Fibroblast of mammary gland (primary cell): ENCODE data around the gene BEND7.

Experiments
- DNase-seq: peaks from one replicate; pipeline ENCODE4 v3.0.0-alpha.2; 2010; ENCODE audit warnings: low read depth
- H3K4me3 ChIP-seq: 2 replicates; pipeline ENCODE4 v1.5.1; 2011; ENCODE audit warnings: low read depth, mild to moderate bottlenecking, low read length, moderate library complexity; ENCODE audit not compliant: control insufficient read depth
- TF ChIP-seq, protein P1 (sequence below): conservative IDR thresholded peaks from 2 replicates; pipeline ENCODE4 v1.5.1; 2011; ENCODE audit warnings: low read depth, low read length, inconsistent platforms; ENCODE audit not compliant: control insufficient read depth, insufficient read depth

The BEND7 gene

DNA sequence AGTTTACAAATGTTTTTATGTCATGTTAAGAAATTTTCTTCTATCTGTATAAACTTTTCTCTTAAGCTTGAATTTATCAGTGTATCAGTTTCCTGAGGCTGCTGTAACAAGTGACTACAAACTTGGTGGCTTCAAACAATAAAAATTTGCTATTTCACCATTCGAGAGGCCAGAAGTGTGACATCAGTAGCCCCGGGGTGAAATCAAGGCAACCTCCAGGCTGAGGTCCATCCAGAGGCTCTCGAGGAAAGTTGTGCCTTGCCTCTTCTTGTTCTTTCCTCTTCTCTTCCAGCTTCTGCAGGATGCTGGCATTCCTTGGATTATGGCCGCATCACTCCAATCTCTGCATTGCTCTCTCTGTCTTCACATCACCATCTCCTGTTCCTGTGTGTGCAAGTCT, 6.5 kb upstream of the BEND7 start:
- H3K4me3 ChIP-seq: no peak overlapping the region
- TF ChIP-seq, protein P1, sequence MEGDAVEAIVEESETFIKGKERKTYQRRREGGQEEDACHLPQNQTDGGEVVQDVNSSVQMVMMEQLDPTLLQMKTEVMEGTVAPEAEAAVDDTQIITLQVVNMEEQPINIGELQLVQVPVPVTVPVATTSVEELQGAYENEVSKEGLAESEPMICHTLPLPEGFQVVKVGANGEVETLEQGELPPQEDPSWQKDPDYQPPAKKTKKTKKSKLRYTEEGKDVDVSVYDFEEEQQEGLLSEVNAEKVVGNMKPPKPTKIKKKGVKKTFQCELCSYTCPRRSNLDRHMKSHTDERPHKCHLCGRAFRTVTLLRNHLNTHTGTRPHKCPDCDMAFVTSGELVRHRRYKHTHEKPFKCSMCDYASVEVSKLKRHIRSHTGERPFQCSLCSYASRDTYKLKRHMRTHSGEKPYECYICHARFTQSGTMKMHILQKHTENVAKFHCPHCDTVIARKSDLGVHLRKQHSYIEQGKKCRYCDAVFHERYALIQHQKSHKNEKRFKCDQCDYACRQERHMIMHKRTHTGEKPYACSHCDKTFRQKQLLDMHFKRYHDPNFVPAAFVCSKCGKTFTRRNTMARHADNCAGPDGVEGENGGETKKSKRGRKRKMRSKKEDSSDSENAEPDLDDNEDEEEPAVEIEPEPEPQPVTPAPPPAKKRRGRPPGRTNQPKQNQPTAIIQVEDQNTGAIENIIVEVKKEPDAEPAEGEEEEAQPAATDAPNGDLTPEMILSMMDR: no peak

DNA sequence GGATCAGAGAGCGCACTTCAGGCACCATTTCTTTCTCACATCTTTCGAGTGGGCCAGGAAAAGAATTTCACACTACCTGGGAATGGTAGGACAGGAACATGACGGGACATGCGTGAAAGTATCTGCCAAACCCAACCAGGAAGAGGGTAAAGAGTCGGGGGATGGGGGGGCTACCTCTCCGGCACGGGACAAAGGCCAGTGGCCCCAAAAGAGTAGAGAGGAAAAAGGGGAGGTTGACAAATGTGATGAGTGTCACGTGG, 830 bp upstream of the BEND7 start:
- H3K4me3 ChIP-seq: no peak overlapping the region
- DNase-seq: no peak
- TF ChIP-seq, protein P1: no peak

More for the DNA sequence above, 6.5 kb upstream of the BEND7 start:
- DNase-seq: no peak

DNA sequence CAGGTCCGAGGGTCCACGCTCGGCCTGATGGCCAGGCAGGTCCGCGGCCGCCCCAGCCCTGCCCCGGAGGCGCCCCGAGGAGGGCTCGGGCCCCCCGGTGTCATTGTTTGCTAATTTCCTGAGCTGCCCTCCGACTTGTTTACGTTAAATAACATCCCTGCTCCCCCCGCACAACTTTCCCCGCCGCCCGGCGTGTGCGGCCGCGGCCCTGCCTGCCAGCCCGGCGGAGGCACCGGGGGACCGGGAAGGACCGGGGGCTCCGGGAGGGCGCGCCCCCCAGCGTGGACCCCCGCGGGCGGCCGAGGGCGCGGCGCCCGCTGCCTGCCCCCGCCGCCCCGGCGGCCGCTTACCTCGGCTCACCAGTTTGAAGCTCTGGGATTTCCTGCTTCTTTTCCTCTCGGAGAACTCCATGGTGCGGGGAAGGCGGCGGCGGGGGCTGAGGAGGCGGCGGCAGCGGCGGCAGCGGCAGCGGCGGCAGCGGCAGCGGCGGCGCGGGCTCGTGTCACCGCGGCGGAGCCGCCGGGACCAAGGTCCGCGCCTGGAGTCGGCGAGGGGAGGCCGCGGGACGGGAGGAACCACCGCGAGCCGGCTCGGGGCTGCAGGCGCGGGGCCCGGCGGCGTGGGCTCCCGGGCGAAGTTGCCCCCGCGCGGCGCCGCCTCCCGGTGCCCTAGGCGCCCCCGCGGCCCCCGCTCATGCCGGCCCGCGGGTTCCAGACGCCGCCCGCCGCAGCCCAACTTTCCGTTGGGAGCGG, 515 bp downstream of the BEND7 start:
- H3K4me3 ChIP-seq: peak overlapping the region; percentile 37
- TF ChIP-seq, protein P1: no peak
- DNase-seq: no peak

DNA sequence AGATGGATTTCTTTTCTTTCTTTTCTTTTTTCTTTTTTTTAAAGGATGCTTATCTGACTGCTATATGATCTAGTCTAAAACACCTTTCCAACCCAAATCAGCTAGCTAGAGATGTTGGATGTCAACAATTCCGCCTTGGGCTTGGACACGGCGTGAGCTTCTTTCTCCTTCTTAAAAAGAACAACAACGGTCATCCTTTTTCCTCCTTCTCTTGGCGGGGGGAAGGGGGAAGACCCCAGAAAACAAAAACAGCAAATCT, 1.0 kb downstream of the BEND7 start:
- DNase-seq: no peak
- TF ChIP-seq, protein P1: no peak
- peak overlapping the region; percentile 37 for H3K4me3 ChIP-seq

DNA sequence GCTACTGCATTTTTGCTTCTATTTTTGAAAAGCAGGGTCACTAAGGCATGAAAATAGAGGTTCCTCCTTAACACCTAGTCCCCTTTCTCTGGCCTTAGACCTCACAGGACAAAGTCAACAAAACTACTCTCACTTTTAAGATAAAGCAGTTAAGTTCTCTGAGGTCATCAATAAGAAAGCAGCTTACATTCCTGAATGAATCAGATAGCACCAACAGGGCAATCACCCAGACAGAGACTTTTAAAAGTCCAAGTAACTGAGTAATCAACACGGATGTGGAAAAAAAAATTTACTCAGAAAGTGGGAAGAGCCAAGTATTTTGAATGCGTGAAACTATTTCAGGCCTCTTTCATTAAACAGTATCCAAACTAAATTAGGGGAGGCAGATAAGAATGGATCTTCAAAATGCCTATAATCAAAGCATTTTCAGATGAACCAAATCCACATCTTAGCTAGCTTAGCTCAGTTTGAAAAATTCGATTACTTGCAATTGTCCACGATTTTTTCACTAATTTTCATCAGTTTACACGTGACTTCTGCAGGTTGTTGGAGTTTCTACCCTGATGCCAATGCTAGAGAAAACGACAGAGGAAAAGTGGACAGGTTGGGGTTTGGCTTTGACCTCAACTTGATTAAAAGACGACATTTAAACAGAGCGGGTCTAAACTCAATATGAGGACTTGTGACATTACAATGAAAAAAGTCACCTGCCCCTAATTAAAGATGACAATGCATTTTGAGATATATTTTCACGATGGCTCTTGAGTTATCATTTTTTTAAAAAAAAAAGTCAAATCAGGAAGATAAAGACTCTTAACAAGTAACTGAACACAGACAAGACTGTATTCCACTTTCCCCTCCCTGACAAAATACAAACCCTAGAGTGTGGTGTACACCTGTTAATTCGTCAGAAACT, 1.6 kb downstream of the BEND7 start:
- H3K4me3 ChIP-seq: peak overlapping the region; percentile 37
- TF ChIP-seq, protein P1: no peak
- DNase-seq: peak; percentile 60

DNA sequence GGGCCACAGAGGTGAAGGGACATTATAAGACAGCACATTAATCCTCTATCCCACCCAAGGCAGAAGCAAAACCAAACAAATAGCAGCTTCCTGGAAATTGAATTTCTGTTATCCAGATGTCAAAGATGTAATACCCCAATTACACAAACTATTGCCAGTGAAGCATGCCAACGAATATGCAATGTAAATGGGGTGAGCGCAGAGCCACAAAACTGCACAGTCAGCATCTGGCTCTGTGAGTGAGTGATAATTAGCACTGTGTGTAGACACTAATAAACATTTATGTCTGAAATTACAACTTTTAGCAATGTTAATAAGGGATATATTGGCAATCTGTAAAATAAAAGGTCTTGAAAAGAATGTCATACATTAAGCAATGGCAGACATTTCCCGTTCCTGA, 3.2 kb downstream of the BEND7 start:
- DNase-seq: no peak
- no peak overlapping the region for H3K4me3 ChIP-seq
- TF ChIP-seq, protein P1: no peak
